D721Med (cell line): ENCODE data around the gene SPAG5.

Experiments used
- DNase-seq: peaks from one replicate; pipeline ENCODE4 v3.0.0; 2011; ENCODE audit warnings: low spot score; ENCODE audit not compliant: insufficient read length
- FAIRE-seq: peaks from 2 replicates; lab custom pipeline; 2011; peaks lifted over from hg19 to GRCh38; lab: Jason Lieb, UNC
- CTCF ChIP-seq: IDR thresholded peaks from 2 replicates; pipeline ENCODE4 v1.5.1; 2012; ENCODE audit warnings: mild to moderate bottlenecking, control low read depth; ENCODE audit not compliant: insufficient read depth; ENCODE audit errors: missing control alignments

The SPAG5 gene

GRCh38 chr17:28533091-28533807 lies 65.6 kb downstream of the SPAG5 start:
- DNase-seq, result no peak
- FAIRE-seq, result no peak

GRCh38 chr17:28532050-28532960 lies 66.5 kb downstream of the SPAG5 start:
- FAIRE-seq, result no peak
- no peak for TF ChIP-seq CTCF
- DNase-seq, result no peak

More at GRCh38 chr17:28533091-28533807, 65.6 kb downstream of the SPAG5 start:
- TF ChIP-seq CTCF, result no peak

GRCh38 chr17:28530926-28531325 lies 67.9 kb downstream of the SPAG5 start:
- no peak for TF ChIP-seq CTCF
- DNase-seq, result no peak
- no peak for FAIRE-seq

GRCh38 chr17:28530250-28530649 lies 68.6 kb downstream of the SPAG5 start:
- FAIRE-seq (no peak), DNase-seq (no peak)
- no peak for TF ChIP-seq CTCF

- DNase-seq (no peak), FAIRE-seq (no peak)
- no peak for TF ChIP-seq CTCF
Measured at GRCh38 chr17:28529013-28529400, 69.8 kb downstream of the SPAG5 start.

GRCh38 chr17:28528327-28529012 lies 70.4 kb downstream of the SPAG5 start:
- no peak for FAIRE-seq
- no peak for TF ChIP-seq CTCF
- DNase-seq, result no peak
